ENCODE measurements around the gene MAP2K5.

Gene MAP2K5

GRCh38 chr15:67807141-67807540, 264.6 kb downstream of the MAP2K5 start:
- Mint-ChIP-seq H3K9me3 (no peaks in the 10 kb centered on the region), H3K4me1 (no peaks in the 10 kb centered on the region), H3K27me3 (ENCODE audit: low read depth) (peaks cover 10% of the 10 kb centered on the region), H3K36me3 (ENCODE audit: low read depth) (peaks cover 8% of the 10 kb centered on the region), H3K4me3 (no peak overlapping the region), H3K27ac (no peak overlapping the region)
- TF ChIP-seq CTCF (IDR thresholded peaks at IDR 0.05; ENCODE audit: unreplicated experiment in 3 of 3) = no peak

GRCh38 chr15:67807836-67808235, 265.3 kb downstream of the MAP2K5 start:
- H3K36me3 Mint-ChIP-seq (ENCODE audit: low read depth) = peaks cover 8% of the 10 kb centered on the region
- no peak for TF ChIP-seq CTCF (IDR thresholded peaks at IDR 0.05; ENCODE audit: unreplicated experiment in 3 of 3)
- H3K27ac Mint-ChIP-seq = no peak overlapping the region
- H3K9me3 Mint-ChIP-seq = no peaks in the 10 kb centered on the region
- no peak overlapping the region for H3K4me3 Mint-ChIP-seq
- H3K27me3 Mint-ChIP-seq (ENCODE audit: low read depth) = peaks cover 17% of the 10 kb centered on the region
- no peaks in the 10 kb centered on the region for H3K4me1 Mint-ChIP-seq

- Mint-ChIP-seq H3K9me3 (no peaks in the 10 kb centered on the region), H3K27me3 (ENCODE audit: low read depth) (peaks cover 26% of the 10 kb centered on the region), H3K4me3 (no peak overlapping the region), H3K36me3 (ENCODE audit: low read depth) (peaks cover 8% of the 10 kb centered on the region), H3K4me1 (no peaks in the 10 kb centered on the region), H3K27ac (no peak overlapping the region)
- no peak for TF ChIP-seq CTCF (IDR thresholded peaks at IDR 0.05; ENCODE audit: unreplicated experiment in 3 of 3)
These were observed 266.3 kb downstream of the MAP2K5 start for GRCh38 chr15:67808821-67809220.

GRCh38 chr15:67809441-67809840, 266.9 kb downstream of the MAP2K5 start:
- H3K9me3 Mint-ChIP-seq = no peaks in the 10 kb centered on the region
- no peak overlapping the region for H3K4me3 Mint-ChIP-seq
- H3K27ac Mint-ChIP-seq = no peak overlapping the region
- H3K27me3 Mint-ChIP-seq (ENCODE audit: low read depth) = peaks cover 26% of the 10 kb centered on the region
- TF ChIP-seq CTCF (IDR thresholded peaks at IDR 0.05; ENCODE audit: unreplicated experiment in 3 of 3) = no peak
- no peaks in the 10 kb centered on the region for H3K4me1 Mint-ChIP-seq
- H3K36me3 Mint-ChIP-seq (ENCODE audit: low read depth) = peaks cover 8% of the 10 kb centered on the region

DNA sequence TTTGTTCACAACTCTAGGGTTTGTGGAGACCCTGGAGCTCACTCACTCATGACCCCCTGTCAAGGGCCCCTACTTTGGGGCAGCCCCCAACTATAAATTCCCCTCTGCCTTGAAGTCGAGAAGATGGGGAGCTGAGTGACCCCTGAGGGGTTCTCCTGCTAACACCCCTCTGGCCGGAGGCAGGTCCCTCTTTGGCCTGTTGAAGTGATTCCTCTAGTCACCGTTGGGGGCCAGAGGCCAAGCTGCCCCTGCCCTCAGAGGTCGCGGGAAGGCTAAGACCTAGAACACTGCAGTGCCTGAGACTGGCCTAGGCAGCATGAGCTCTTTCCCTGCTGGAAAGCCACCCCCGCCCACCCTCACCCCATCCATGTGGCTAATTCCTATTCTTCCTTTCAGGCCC, 267.4 kb downstream of the MAP2K5 start:
- H3K4me1 Mint-ChIP-seq = no peaks in the 10 kb centered on the region
- TF ChIP-seq CTCF (IDR thresholded peaks at IDR 0.05; ENCODE audit: unreplicated experiment in 3 of 3) = no peak
- H3K27me3 Mint-ChIP-seq (ENCODE audit: low read depth) = peaks cover 26% of the 10 kb centered on the region

GRCh38 chr15:67812241-67812644, 269.7 kb downstream of the MAP2K5 start:
- Mint-ChIP-seq H3K4me3 (no peak overlapping the region), H3K4me1 (no peaks in the 10 kb centered on the region), H3K27ac (no peak overlapping the region), H3K36me3 (ENCODE audit: low read depth) (peaks cover 13% of the 10 kb centered on the region), H3K9me3 (peaks cover 17% of the 10 kb centered on the region), H3K27me3 (ENCODE audit: low read depth) (peaks cover 40% of the 10 kb centered on the region)
- no peak for TF ChIP-seq CTCF (IDR thresholded peaks at IDR 0.05; ENCODE audit: unreplicated experiment in 3 of 3)

More for the DNA sequence above, 267.4 kb downstream of the MAP2K5 start:
- H3K4me3 Mint-ChIP-seq = no peak overlapping the region
- no peaks in the 10 kb centered on the region for H3K9me3 Mint-ChIP-seq
- no peak overlapping the region for H3K27ac Mint-ChIP-seq
- peaks cover 8% of the 10 kb centered on the region for H3K36me3 Mint-ChIP-seq (ENCODE audit: low read depth)
